ENCODE results near the gene DXO. TPM values are rescaled to one million over a fixed set of nuclear protein-coding genes. Genes with fewer than 3 reads are reported as not detected.

DXO gene
- total and polyA plus RNA-seq, 8 donors: 8.2 to 39.7 (median 11.5) TPM

- WGBS, 2 donors: 68 to 81% methylated on average over 21 to 24 of the region's 24 CpGs
- Histone ChIP-seq H3K4me1 (peaks cover 0 to 9% (median 0%) of the 10 kb centered on the region in 3 donors), H3K4me3 (peak overlapping the region in 1 of 4 donors; percentile 42), H3K36me3 (no peaks in the 10 kb centered on the region), H3K27ac (peak overlapping the region in 2 of 4 donors; percentile 85), H3K27me3 (no peaks in the 10 kb centered on the region), H3K9me3 (no peaks in the 10 kb centered on the region)
- ATAC-seq: no peak
- intact Hi-C loops (cut with DNase I): no loop called here
- FAIRE-seq: no peak
- TF ChIP-seq, protein P1, sequence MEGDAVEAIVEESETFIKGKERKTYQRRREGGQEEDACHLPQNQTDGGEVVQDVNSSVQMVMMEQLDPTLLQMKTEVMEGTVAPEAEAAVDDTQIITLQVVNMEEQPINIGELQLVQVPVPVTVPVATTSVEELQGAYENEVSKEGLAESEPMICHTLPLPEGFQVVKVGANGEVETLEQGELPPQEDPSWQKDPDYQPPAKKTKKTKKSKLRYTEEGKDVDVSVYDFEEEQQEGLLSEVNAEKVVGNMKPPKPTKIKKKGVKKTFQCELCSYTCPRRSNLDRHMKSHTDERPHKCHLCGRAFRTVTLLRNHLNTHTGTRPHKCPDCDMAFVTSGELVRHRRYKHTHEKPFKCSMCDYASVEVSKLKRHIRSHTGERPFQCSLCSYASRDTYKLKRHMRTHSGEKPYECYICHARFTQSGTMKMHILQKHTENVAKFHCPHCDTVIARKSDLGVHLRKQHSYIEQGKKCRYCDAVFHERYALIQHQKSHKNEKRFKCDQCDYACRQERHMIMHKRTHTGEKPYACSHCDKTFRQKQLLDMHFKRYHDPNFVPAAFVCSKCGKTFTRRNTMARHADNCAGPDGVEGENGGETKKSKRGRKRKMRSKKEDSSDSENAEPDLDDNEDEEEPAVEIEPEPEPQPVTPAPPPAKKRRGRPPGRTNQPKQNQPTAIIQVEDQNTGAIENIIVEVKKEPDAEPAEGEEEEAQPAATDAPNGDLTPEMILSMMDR (IDR thresholded peaks at IDR 0.05): no peak
- DNase-seq: no peak
Measured at GRCh38 chr6:31947070-31947675, 24.8 kb downstream of the DXO start.

DNA sequence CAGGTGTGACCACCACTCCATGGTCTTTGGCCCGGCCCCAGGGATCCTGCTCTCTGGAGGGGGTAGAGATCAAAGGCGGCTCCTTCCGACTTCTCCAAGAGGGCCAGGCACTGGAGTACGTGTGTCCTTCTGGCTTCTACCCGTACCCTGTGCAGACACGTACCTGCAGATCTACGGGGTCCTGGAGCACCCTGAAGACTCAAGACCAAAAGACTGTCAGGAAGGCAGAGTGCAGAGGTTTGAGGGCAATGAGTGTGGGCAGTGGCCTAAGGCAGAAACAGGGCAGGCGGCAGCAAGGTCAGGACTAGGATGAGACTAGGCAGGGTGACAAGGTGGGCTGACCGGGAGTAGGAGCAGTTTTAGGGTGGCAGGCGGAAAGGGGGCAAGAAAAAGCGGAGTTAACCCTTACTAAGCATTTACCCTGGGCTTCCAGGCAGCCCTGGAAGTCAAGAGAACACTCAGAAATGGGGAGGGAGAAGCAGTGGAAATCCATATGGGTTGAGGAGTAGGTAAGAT lies 25.5 kb downstream of the DXO start:
- Histone ChIP-seq H3K4me3 (peak overlapping the region in 2 of 4 donors; percentile 2 to 42), H3K36me3 (no peaks in the 10 kb centered on the region), H3K4me1 (peaks cover 0 to 9% (median 0%) of the 10 kb centered on the region in 3 donors), H3K9me3 (no peaks in the 10 kb centered on the region), H3K27me3 (no peaks in the 10 kb centered on the region), H3K27ac (peak overlapping the region; percentile 51 to 85 (median 70))
- DNase-seq: no peak
- WGBS, 2 donors: 58 to 62% methylated on average over 11 of the region's 11 CpGs
- TF ChIP-seq, protein P1 (IDR thresholded peaks at IDR 0.05): no peak
- intact Hi-C loops (cut with DNase I): no loop called here
- FAIRE-seq: no peak
- ATAC-seq: peak in 2 of 4 donors; percentile 1 to 7

- TF ChIP-seq, protein P1 (IDR thresholded peaks at IDR 0.05): no peak
- FAIRE-seq (no peak), ATAC-seq (peak; percentile 79 to 91 (median 86)), DNase-seq (peak; percentile 69 to 87 (median 77))
- H3K4me1 ChIP-seq: peaks cover 0 to 9% (median 0%) of the 10 kb centered on the region in 3 donors
- H3K27me3 ChIP-seq: no peaks in the 10 kb centered on the region
- no peaks in the 10 kb centered on the region for H3K36me3 ChIP-seq
- 37 to 39% methylated on average over 11 of the region's 11 CpGs for WGBS, 2 donors
- peak within 1 kb of the TSS; percentile 51 to 85 (median 70) for H3K27ac ChIP-seq
- intact Hi-C loops (cut with DNase I): no loop called here
- no peaks in the 10 kb centered on the region for H3K9me3 ChIP-seq
- peak within 1 kb of the TSS in 2 of 4 donors; percentile 2 to 42 for H3K4me3 ChIP-seq
Measured at GRCh38 chr6:31945507-31946369, 26.2 kb downstream of the DXO start, which contains the start of gene CFB. Gene CFB (plus strand): TSS chr6:31946095. CDS start chr6:31946222, 127 bp downstream.

DNA sequence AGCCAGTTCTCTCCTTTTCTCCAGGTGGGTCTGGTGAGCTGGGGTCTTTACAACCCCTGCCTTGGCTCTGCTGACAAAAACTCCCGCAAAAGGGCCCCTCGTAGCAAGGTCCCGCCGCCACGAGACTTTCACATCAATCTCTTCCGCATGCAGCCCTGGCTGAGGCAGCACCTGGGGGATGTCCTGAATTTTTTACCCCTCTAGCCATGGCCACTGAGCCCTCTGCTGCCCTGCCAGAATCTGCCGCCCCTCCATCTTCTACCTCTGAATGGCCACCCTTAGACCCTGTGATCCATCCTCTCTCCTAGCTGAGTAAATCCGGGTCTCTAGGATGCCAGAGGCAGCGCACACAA lies 26.8 kb downstream of the DXO start:
- DNase-seq (no peak), FAIRE-seq (no peak), ATAC-seq (peak in 1 of 4 donors; percentile 4)
- 62 to 65% methylated on average over 9 of the region's 9 CpGs for WGBS, 2 donors
- H3K27me3 ChIP-seq: no peaks in the 10 kb centered on the region
- H3K4me3 ChIP-seq: peak overlapping the region in 1 of 4 donors; percentile 7
- no peaks in the 10 kb centered on the region for H3K36me3 ChIP-seq
- H3K27ac ChIP-seq: peak overlapping the region; percentile 51 to 85 (median 70)
- TF ChIP-seq, protein P1 (IDR thresholded peaks at IDR 0.05): no peak
- H3K9me3 ChIP-seq: no peaks in the 10 kb centered on the region
- intact Hi-C loops (cut with DNase I): no loop called here
- H3K4me1 ChIP-seq: peaks cover 0 to 9% (median 0%) of the 10 kb centered on the region in 3 donors
